HepG2 (cell line): ENCODE results near the gene AJUBA. TPM values are rescaled to one million over a fixed set of nuclear protein-coding genes. Genes with fewer than 3 reads are reported as not detected.

ENCODE experiments used
- AHR ChIP-seq: IDR thresholded peaks from 2 replicates; pipeline ENCODE4 v1.6.1; 2018; ENCODE audit warnings: missing genetic modification reagents, missing compliant biosample characterization
- ARNT2 ChIP-seq: sonication (generic); formaldehyde crosslinking; IDR thresholded peaks from 2 replicates; pipeline ENCODE4 v1.8.0; 2022; ENCODE audit warnings: mild to moderate bottlenecking, low read depth, missing genetic modification reagents, moderate library complexity
- EED ChIP-seq: sonication (generic); formaldehyde crosslinking; IDR thresholded peaks from 2 replicates; pipeline ENCODE4 v1.5.0; 2020; ENCODE audit warnings: mild to moderate bottlenecking, missing genetic modification reagents
- GPN1 ChIP-seq: sonication (generic); formaldehyde crosslinking; IDR thresholded peaks from 2 replicates; pipeline ENCODE4 v1.5.1; 2020; ENCODE audit warnings: missing genetic modification reagents, borderline replicate concordance
- HIVEP1 ChIP-seq: sonication (generic); formaldehyde crosslinking; IDR thresholded peaks from 2 replicates; pipeline ENCODE4 v1.4.0; 2020; ENCODE audit warnings: mild to moderate bottlenecking, missing genetic modification reagents
- HNRNPH1 ChIP-seq: fragments of 200-400 bp; formaldehyde crosslinking; optimal IDR thresholded peaks from 2 replicates; pipeline ENCODE3; 2017; ENCODE audit warnings: mild to moderate bottlenecking, low read depth, low read length
- KIAA2018 ChIP-seq: sonication (generic); formaldehyde crosslinking; IDR thresholded peaks from 2 replicates; pipeline ENCODE4 v1.5.0; 2020; ENCODE audit warnings: mild to moderate bottlenecking, missing genetic modification reagents, borderline replicate concordance
- KLF13 ChIP-seq: sonication (generic); formaldehyde crosslinking; IDR thresholded peaks from 2 replicates; pipeline ENCODE4 v1.4.0; 2020; ENCODE audit warnings: mild to moderate bottlenecking, missing genetic modification reagents
- LBX2 ChIP-seq: sonication (generic); formaldehyde crosslinking; IDR thresholded peaks from 2 replicates; pipeline ENCODE4 v1.5.0; 2020; ENCODE audit warnings: missing genetic modification reagents, mild to moderate bottlenecking, borderline replicate concordance
- MATR3 ChIP-seq: sonication (generic); formaldehyde crosslinking; IDR thresholded peaks from 2 replicates; pipeline ENCODE4 v1.4.0; 2020; ENCODE audit warnings: missing genetic modification reagents
- NONO ChIP-seq, 2 experiments: fragments of 450-650 bp in 1 of 2; sonication (generic) in 1 of 2; formaldehyde crosslinking in 1 of 2; IDR thresholded peaks in 1 of 2; conservative IDR thresholded peaks in 1 of 2; 2 replicates each; pipeline versions ENCODE4 v1.6.1 to v1.8.0; 2017 to 2022; ENCODE audit warnings: mild to moderate bottlenecking in 1 of 2, missing genetic modification reagents in 1 of 2, moderate library complexity in 1 of 2
- SIX1 ChIP-seq: sonication (generic); formaldehyde crosslinking; IDR thresholded peaks from 2 replicates; pipeline ENCODE4 v1.4.0; 2020; ENCODE audit warnings: missing genetic modification reagents, borderline replicate concordance
- SIX4 ChIP-seq: sonication (generic); formaldehyde crosslinking; IDR thresholded peaks from 2 replicates; pipeline ENCODE4 v1.4.0; 2020; ENCODE audit warnings: missing genetic modification reagents
- SNAI1 ChIP-seq: sonication (generic); formaldehyde crosslinking; IDR thresholded peaks from 2 replicates; pipeline ENCODE4 v1.5.0; 2020; ENCODE audit warnings: mild to moderate bottlenecking, missing genetic modification reagents, borderline replicate concordance
- ZNF276 ChIP-seq: sonication (generic); formaldehyde crosslinking; IDR thresholded peaks from 2 replicates; pipeline ENCODE4 v1.4.0; 2020; ENCODE audit warnings: mild to moderate bottlenecking, low read depth, missing genetic modification reagents
- ZNF292 ChIP-seq: sonication (generic); formaldehyde crosslinking; IDR thresholded peaks from 2 replicates; pipeline ENCODE4 v1.8.1; 2022; ENCODE audit warnings: mild to moderate bottlenecking, low read depth, missing genetic modification reagents, borderline replicate concordance
- ZNF501 ChIP-seq: sonication (generic); formaldehyde crosslinking; IDR thresholded peaks from 2 replicates; pipeline ENCODE4 v1.5.1; 2020; ENCODE audit warnings: mild to moderate bottlenecking, moderate library complexity, missing genetic modification reagents
- ZNF747 ChIP-seq: sonication (generic); formaldehyde crosslinking; IDR thresholded peaks from 2 replicates; pipeline ENCODE4 v1.8.1; 2023; ENCODE audit warnings: missing genetic modification reagents, mild to moderate bottlenecking, borderline replicate concordance
- ZNF749 ChIP-seq: sonication (generic); formaldehyde crosslinking; IDR thresholded peaks from 2 replicates; pipeline ENCODE4 v1.8.0; 2022; ENCODE audit warnings: mild to moderate bottlenecking, missing genetic modification reagents, moderate library complexity, borderline replicate concordance
- polyA plus RNA-seq, 8 experiments: library from polyadenylated mRNA; depleted of rRNA in 3 of 8; stranded (reverse) in 7 of 8; unstranded in 1 of 8; fragments of >200 nt; fragmentation: Illumina TruSeq in 4 of 8; extraction: Trizol in 4 of 8; gene quantifications; 2 replicates each; pipeline versions ENCODE4 v1.2.1 to v1.2.3, GENCODE V29; 2011 to 2016; ENCODE audit warnings: low read depth in 4 of 8, missing spikeins in 1 of 8, mixed read lengths in 1 of 8; ENCODE audit not compliant: insufficient read depth in 1 of 8
- total RNA-seq, 5 experiments: library from RNA; depleted of rRNA; stranded (reverse); fragments of >200 nt; fragmentation: Illumina TruSeq; extraction: Trizol; gene quantifications; 2 replicates each; pipeline ENCODE4 v1.2.3, GENCODE V29; 2016; ENCODE audit warnings: low read depth in 1 of 5

Gene AJUBA
- total and polyA plus RNA-seq, 2 of the 13 experiments (the other 11 are each of a cell fraction or from before 2014, with no cell fraction given) = 157 to 241 TPM

- TF ChIP-seq KLF13 = no peak; the same call in 1 of the 2 replicates
- no peak for TF ChIP-seq HIVEP1
- peak; percentile 95; the same call in 1 of the 2 replicates for TF ChIP-seq MATR3 (CRISPR knock-in tag)
- no peak for TF ChIP-seq ARNT2
- TF ChIP-seq ZNF501 = no peak
- no peak for TF ChIP-seq SNAI1
- peak; percentile 89; the same call in 1 of the 2 replicates for TF ChIP-seq EED (CRISPR knock-in tag)
- 0 out of 2 replicates have a peak, but pooled peaks have one; percentile 25 for TF ChIP-seq SIX1 (CRISPR knock-in tag)
- TF ChIP-seq HNRNPH1 = no peak
- peak; percentile 41; the same call in 1 of the 2 replicates for TF ChIP-seq ZNF276
- TF ChIP-seq ZNF749 = no peak
- TF ChIP-seq ZNF292 = peak; percentile 71
- no peak for TF ChIP-seq KIAA2018 (CRISPR knock-in tag)
- TF ChIP-seq AHR (CRISPR knock-in tag) = peak; percentile 90; the same call in 1 of the 2 replicates
- TF ChIP-seq NONO (IDR thresholded peaks at IDR 0.05) = no peak
- TF ChIP-seq NONO (CRISPR knock-in tag; conservative IDR thresholded peaks at IDR 0.05) = no peak
- TF ChIP-seq LBX2 (CRISPR knock-in tag) = peak; percentile 52; the same call in 1 of the 2 replicates
- TF ChIP-seq SIX4 (CRISPR knock-in tag) = no peak
- TF ChIP-seq GPN1 (CRISPR knock-in tag) = peak; percentile 89; the same call in 1 of the 2 replicates
- TF ChIP-seq ZNF747 (CRISPR knock-in tag) = peak; percentile 77; the same call in 1 of the 2 replicates
These were observed 3.2 kb downstream of the AJUBA start (continued) for GRCh38 chr14:22978981-22979671.
